GM19468 (cell line): ENCODE results near the gene MACROD2.

ENCODE experiments used
- ATAC-seq: cut with Tn5 transposase; IDR thresholded peaks from one replicate; pipeline ENCODE4 v1.9.1; 2021; ENCODE audit warnings: mild to moderate bottlenecking, moderate library complexity, moderate number of reproducible peaks; ENCODE audit not compliant: unreplicated experiment; ENCODE audit errors: extremely low read depth

MACROD2 gene

DNA sequence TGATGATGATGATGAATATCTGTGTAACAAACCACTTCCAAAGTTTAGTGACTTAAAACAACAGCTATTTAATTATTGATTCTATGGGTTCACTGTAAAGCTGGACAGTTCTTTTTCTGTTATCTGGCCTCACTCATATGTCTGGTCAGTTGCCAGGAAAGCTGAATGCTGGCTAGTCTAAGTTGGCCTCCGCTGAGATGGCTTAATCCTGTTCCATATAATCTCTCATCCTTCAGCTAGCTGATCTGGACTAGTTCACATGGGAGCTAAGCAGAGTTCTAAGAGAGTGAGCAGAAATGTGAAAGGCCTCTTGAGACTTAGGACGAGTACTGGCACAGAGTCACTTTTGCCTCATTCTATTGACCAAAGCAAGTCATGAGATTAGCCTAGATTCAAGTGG is 676.8 kb downstream of the MACROD2 start:
- no peak for ATAC-seq

DNA sequence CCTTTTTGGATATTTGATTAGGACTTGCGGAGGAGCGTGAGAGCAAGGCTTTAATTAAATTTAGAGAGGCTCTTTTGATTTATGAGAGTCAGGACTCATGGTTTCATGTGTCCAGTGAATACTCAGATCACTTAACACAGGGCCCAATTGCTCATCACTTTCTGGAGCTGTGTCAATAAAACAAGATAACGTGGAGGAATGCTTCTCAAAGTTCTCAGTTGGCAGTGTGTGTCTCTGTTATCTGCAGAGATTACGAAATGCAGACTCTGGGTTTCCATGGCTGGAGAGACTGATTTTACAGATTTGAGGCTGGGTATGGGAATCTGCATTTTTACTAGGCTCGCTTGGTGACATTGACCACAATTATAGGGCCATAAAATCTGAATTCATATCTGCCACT is 677.8 kb downstream of the MACROD2 start:
- no peak for ATAC-seq

DNA sequence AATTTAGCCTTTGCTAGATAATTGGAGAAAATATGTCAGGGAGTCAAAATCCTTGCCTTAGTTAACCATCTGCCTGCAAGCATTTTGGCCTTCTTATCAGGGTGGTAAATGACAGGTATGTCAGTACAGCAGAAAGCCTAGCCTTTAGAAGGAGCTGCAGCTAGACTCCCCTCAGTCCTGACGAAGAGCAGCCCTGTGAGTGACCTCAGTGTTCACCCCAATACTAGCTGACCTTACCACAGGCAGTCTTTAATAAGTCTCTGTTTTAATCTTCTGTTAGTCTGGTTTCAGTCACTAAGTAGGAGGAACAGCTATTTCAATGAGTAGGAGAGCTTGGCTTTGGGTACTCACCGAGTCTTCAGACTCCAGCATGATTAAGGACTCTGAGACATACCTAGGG is 682.1 kb downstream of the MACROD2 start:
- no peak for ATAC-seq

DNA sequence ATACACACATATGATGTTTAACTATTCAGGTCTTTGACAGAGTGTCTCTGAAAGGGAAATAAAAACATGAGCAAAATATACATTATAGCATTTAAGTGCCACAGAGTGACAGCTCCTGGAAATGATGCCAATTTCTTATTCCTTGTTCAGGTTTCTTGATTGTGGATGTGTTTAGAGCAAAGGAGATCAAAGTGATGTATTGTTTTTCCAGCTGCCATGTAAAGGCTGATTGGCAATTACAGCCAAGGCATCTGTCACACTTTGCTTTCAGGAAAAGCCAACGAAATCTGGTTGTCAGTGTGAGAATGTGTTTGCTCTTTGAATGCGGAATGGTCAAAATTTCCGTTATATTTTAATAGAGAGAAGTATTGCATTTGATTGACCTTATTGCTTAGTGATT is 689.9 kb downstream of the MACROD2 start:
- no peak for ATAC-seq

DNA sequence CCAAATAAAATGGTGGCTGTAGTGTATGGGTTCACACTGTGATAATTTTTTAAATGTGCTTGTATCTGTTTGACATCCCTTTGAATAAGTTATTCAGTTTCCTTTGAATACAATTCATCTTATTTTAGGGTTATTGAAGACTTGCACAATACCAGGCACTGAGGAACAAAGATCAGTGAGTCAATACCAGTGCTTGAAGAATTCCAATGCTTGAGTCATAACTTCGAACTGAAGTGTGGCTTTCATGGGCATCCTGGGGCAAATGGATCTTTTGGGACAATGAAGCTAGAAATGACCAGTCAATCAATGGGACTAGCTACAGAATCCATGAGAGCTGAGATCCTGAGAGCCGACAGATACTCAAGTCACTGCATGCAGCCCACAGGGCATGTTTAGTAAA is 692.0 kb downstream of the MACROD2 start:
- ATAC-seq, result no peak

DNA sequence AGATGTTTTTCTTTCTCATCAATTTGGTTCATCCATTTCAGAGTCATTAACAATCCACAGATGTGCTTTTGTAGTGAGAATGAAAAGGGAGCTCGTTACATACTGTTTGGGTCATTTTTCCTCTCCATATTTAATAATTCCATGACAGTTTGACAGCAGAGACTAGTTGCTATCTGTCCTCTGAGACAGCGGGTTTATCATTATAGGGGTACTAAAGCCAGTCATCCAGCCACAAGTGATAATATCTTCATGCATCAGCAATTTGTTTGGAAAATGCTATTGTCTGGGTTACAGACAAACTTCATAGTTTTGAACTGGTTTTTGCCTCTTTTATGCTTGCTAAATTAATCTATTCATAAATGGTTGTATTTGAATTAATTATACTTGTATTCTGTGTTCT is 692.7 kb downstream of the MACROD2 start:
- ATAC-seq, result no peak

DNA sequence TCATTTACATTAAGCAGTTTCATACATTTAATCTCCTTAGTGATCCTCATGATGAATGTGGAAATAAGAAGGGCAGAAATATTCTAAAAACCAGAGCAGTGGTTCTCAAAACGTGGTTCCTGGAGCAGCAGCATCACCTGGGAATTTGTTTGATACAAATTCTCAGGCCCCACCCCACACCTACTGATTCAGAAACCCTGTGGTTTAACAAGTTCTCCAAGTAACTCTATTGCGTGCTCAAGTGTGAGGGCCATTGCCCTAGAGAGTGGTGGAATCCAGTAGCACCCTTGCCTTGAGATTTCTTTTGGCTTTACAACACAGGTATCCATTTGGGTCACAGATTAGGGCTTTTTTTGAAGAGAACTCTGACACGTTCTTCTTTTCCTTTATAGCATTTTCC is 696.7 kb downstream of the MACROD2 start:
- ATAC-seq, result no peak

DNA sequence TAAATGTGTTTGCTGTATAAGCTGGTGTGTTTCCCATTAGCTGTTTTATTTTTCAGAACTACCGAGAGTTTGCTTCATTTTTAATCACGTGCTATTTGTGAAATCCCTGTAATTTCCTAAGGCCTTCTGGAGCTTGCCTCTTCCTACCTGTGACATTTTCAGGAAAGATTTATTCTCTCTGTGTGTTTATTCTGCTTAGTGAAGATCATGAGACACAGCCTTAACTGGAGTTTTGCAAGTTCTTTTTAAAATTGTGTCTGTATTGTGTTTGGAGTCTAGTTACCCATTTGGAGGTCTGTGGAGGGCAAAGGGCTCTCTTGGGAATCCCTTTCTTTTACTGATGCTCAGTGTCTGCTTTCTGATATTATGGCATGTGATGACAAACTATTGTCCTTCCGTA is 701.2 kb downstream of the MACROD2 start:
- ATAC-seq, result no peak

DNA sequence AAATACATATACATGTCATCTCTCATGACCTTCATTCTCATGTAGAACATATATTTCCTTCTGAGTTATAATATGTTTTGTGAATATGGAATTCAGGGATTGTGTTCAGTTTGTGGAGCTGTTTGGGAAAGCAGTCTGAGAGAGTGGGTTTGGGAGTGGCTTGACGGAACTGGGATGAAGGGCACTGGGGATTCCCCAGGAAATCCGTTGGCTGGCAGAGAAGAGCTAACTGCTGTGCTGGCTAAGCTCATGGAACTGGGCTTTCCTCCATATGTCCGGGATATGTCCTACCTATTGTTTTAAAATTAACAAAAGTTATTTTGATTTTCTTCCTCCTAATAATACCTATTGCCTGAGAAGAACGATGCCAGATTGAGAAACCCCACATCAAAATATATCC is 701.6 kb downstream of the MACROD2 start:
- no peak for ATAC-seq

DNA sequence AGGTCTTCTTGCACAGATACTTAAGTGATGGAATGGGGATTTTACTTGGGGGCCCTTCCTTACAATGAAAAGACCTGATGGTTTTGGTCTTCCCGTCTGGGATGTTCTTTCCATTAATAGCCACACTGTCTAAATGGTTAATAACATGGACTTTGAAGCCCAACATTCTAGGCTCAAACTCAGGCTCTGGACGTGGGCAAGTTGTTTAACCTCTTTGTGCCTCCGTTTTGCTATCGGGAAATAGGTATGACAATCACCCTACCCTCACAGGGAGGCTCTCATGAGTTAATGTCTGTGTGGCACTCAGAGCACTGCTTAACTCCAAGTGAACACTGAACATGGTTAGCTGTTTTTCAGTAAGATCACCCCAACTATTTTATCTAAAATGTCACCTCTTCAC is 702.8 kb downstream of the MACROD2 start:
- no peak for ATAC-seq

DNA sequence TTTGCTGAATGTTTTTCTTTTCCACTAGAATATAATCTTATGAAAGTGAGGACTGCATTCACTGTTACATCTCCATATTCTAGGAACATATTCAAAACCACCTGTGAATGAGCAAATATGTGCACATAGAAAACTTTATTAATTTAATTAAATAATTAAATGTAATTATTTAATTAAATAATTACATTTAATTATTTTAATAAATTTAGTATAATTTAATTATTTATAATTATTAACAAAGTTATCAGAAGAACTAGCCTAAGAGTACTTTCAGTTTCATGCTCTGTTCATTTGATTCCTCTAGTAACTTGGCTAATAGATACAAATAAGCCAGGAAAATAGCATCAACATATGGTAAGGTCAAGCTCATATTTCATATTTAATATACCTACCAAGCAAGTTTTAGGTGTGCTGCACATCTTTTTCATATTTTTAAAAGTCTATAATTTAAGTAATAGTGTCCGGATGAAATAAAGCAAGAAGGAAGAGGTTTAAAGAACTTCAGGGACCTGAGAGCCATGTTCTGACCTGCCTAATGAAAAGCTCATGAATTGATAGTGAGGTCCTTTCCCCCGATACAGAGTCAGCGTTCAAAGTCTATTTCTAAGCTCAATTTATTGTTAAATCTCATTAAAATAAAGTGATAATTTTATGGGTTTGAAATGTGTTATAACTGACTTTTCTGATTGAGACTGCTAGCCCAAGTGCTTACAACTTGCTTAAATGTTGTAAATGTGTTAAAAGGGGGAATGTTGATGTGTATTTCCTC is 703.5 kb downstream of the MACROD2 start:
- ATAC-seq, result no peak

DNA sequence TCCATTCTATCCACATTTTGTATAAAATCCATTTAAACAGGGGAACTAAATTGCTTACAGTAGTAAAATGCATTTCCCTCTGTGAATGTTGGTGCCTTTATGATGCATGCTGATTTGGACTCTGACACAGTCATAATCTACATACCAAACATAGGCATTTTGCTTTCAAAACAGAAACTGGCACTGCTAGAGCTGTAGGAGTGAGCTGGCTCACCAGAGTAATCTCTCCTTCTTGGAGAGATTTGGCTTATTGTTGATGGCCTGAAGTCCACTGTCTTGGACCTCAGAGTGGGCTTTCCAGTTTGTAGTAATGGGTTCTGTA is 705.3 kb downstream of the MACROD2 start:
- peak; percentile 30 for ATAC-seq

DNA sequence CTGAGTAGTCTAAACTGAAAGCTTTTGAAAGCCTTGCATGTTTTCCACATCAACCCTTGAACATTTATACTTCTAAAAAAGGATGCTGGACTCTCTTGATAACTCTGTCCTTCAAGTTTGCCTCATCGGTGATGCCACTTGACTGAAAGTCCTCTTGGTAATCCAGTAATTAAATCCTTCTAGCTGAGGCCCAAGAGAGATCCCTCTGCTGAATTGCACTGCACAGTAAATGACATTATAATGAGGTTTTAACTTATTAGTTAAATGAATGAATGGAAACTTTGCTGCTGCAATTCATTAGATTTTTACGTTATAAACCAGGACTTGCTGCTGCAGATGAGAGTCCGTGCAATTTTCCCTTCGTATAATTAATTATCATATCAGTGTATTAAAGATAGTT is 706.0 kb downstream of the MACROD2 start:
- ATAC-seq, result no peak

DNA sequence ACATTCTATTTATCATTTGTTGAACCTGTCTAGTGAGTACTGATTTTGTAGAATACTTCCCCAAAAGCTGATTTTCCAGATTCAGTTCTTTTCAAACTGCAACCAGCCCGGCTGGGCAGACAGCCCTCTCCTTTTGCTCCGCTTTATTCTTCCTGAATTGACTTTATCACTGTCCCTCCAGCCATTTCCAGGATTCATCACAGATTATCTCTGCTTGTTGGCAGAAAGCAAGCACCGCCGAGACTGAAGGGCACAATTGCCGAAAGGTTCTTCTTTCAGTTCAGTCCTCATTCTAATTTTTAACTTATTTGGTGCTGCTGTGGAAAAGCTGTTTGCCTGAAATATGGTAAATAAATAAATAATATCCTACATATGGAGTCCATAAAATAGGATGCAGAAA is 711.2 kb downstream of the MACROD2 start:
- ATAC-seq, result no peak

DNA sequence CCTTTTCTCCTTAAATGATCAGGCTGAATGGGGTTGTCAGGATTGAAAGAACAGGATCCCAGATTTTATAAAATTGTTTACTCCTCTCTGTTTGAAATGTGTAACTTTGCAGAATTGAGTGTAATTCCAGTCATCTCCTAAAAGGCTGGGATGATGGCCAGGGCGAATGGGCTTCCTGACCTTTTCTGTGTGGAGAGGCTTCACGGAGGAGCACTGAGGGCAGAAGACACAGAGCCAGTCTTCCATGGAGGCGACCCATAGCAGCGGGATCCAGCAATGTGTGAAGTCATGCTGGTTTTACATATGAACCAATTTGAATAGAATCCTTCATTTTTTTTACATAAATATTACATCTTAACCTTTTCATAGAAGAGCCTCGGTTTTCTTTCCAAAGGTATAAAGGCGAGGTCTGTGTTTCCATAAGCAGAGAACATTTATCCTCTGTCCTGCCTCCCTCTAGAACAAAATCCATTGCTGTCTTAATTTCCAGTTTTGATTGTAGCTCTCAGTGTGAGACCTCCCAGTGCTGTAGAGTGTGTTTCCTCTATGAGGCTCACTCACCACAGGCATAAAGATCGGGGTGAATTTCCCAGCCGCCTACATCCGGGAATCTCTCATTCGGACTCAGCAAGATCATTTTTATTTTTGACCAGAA is 711.8 kb downstream of the MACROD2 start:
- no peak for ATAC-seq

DNA sequence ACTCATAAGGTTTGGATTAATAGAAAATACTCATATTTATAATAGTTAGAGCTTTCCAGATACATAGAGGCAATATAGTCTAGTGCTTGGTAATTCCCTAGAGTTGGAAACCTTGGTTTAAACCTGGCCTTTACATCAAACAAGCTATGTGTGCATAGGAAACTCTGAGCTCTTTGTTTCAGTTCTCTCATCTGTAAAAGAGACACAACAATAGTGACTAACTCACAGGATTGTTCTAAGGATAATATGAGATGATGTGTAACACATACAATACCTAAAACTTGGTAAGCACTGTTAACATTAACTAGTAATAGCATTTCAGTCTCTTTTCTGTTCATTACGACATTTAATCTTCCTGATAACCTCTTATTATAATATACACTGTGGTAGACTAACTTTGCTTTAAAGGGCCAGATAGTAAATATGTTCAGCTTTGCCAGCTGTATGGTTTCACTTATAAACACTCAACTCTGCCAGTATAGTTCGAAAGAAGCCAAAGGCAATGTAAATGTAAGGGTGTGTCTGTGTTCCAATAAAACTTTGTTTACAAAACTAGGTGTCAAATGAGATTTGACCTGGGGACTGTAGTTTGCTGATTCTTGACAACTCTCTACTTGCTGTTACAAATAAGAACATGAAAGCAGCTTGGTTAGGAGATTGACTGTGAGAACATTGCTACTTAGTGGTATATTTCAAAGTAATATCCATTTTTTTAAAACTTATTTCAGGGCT is 712.7 kb downstream of the MACROD2 start:
- no peak for ATAC-seq

DNA sequence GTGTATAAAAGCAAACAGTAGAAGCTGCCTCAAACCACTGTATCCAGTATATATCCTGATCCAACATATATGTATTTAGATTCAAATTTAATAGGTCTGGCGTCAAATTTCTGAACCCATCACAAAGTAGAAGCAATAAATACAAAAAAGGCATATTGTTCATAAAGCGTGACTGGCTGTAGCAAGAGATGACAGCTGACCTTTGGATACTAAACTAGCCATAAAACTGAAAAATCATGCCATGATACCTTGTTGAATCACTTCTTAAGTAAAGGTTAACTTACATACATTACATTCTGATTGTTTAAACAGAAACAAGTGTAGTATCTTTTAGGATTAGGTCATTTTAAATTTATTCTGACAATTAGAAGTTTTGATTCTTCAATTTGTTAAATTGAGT is 714.1 kb downstream of the MACROD2 start:
- no peak for ATAC-seq

DNA sequence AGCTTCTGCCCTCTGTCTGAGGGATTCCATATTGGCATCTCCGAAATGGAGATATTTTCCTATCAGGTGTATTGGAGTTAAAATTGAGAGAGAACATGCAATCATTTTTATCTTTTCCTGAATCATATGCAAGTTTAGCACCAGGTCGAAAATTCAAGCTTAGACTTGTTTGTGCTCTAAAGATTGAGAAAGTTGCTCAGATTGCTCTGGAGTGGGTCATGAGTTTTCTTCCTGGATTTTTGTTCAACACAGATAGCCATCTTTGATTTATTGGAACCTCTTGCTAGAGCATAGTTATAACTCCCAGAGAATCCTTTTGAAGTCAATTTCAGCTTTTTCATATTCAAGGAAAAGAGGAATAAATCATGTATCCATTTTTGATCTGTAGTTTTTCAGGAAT is 715.6 kb downstream of the MACROD2 start:
- no peak for ATAC-seq

DNA sequence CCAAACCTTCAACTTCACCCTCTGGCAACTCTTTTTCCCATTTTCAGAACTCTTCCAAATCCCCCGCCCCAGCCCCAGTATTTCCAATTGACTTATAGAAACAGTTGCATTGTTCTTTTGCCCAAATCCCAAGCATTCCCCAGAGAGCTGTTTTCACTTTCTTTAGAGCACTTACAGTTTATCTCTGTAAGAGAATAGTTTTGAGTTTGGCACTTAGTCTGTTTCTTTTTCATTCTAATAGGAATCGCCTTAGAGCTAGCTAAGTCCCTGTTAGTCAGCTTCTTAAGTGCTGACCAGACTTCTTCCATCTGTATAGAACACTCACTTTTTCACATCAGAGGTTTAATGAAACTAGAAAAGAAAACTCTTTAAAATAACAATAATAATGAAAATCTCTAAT is 716.3 kb downstream of the MACROD2 start:
- ATAC-seq, result no peak

DNA sequence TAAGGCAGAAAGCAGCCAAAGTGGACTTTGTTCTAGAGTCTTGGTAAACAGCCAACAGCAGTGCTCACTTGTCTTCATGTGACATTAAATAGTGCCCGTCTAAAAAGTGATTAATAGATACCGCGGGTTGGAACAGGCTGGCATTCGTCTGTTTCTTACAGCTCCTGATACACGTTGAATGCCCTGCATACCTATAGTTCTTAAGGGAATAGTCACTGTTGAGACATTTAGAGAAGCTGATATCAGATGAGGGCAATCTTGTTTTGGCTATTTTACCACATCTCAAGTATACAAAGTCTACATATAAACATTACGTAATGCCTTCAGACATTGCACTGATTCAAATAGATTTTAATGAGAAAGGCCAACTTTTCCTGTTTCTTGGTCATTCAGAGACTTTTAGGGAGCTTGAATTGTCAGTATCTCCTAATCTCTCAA is 717.0 kb downstream of the MACROD2 start:
- ATAC-seq, result no peak

DNA sequence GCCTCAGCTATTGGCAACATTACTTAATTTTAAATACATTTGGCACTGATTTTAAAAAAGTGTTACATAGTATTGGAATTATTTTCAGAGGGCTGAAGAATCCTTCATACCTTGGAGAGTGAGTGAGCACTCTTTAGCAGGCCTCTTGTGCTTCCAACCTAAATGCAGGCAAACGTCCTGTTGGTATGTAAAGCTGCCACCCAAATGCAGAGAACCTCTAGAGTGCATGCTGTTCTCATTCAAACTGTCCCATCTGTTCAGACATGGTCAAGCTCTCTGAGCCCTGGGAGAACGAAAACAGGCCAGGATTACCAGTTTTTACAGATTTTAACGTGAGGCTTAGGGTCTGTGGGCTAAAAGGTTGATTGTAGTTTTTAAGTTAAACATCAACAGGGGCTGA is 720.1 kb downstream of the MACROD2 start:
- ATAC-seq, result no peak
